GM23338 (cell line): ENCODE results near the gene PPP4R1. TPM values are rescaled to one million over a fixed set of nuclear protein-coding genes. Genes with fewer than 3 reads are reported as not detected.

Source experiments
- ATAC-seq: fragments of 200-7000 bp; cut with Tn5 transposase; 3 replicates; pipeline ENCODE4 v1.9.1; 2020
- DNase-seq: peaks from one replicate; pipeline ENCODE4 v3.0.0-alpha.2; 2015; ENCODE audit warnings: low spot score
- H2AFZ ChIP-seq: fragments of 200-600 bp; sonication (generic); 2 replicates; pipeline ENCODE4 v1.8.0; 2016; ENCODE audit warnings: antibody characterized with exemption, mild to moderate bottlenecking, moderate library complexity
- H3F3A ChIP-seq: fragments of 200-600 bp; sonication (generic); replicated peaks from 2 replicates; pipeline ENCODE4 v1.8.0; 2017; ENCODE audit warnings: antibody characterized with exemption, mixed run types, low read depth
- H3K27ac ChIP-seq: fragments of 200-600 bp; sonication (generic); 2 replicates; pipeline ENCODE4 v1.6.1; 2016; ENCODE audit warnings: low read depth
- H3K27me3 ChIP-seq: fragments of 200-600 bp; sonication (generic); 2 replicates; pipeline ENCODE4 v1.8.0; 2016; ENCODE audit warnings: mild to moderate bottlenecking, mixed run types, moderate library complexity; ENCODE audit not compliant: insufficient read depth
- H3K36me3 ChIP-seq: fragments of 200-600 bp; sonication (generic); 2 replicates; pipeline ENCODE4 v1.8.0; 2016; ENCODE audit warnings: mild to moderate bottlenecking; ENCODE audit not compliant: insufficient read depth
- H3K4me1 ChIP-seq: fragments of 200-600 bp; sonication (generic); 2 replicates; pipeline ENCODE4 v1.8.0; 2016; ENCODE audit warnings: mild to moderate bottlenecking, moderate library complexity; ENCODE audit not compliant: insufficient read depth
- H3K4me2 ChIP-seq: fragments of 200-600 bp; sonication (generic); 2 replicates; pipeline ENCODE4 v1.7.1; 2017; ENCODE audit warnings: mixed run types
- H3K4me3 ChIP-seq: fragments of 200-600 bp; sonication (generic); 2 replicates; pipeline ENCODE4 v1.6.1; 2016; ENCODE audit warnings: mixed run types
- H3K79me2 ChIP-seq: fragments of 200-600 bp; sonication (generic); replicated peaks from 2 replicates; pipeline ENCODE4 v1.8.0; 2017; ENCODE audit warnings: mild to moderate bottlenecking; ENCODE audit not compliant: insufficient read depth
- H3K9me2 ChIP-seq: fragments of 200-600 bp; sonication (generic); 2 replicates; pipeline ENCODE4 v1.8.0; 2017; ENCODE audit not compliant: insufficient read depth
- H4K20me1 ChIP-seq: fragments of 200-600 bp; sonication (generic); replicated peaks from 2 replicates; pipeline ENCODE4 v1.8.0; 2017; ENCODE audit warnings: mild to moderate bottlenecking; ENCODE audit not compliant: insufficient read depth
- H3K27ac Mint-ChIP-seq: 2 replicates; pipeline ENCODE4 v1.8.0; 2020; ENCODE audit warnings: inconsistent platforms, mild to moderate bottlenecking, moderate library complexity, mixed read lengths
- H3K27me3 Mint-ChIP-seq: 3 replicates; pipeline ENCODE4 v1.8.0; 2022; ENCODE audit warnings: low read depth, mild to moderate bottlenecking, moderate library complexity, mixed read lengths, inconsistent platforms; ENCODE audit not compliant: insufficient read depth, poor library complexity
- H3K36me3 Mint-ChIP-seq: 3 replicates; pipeline ENCODE4 v1.8.0; 2021; ENCODE audit warnings: low read depth, mild to moderate bottlenecking, inconsistent platforms, moderate library complexity, mixed read lengths
- H3K4me1 Mint-ChIP-seq: 3 replicates; pipeline ENCODE4 v1.8.0; 2020; ENCODE audit warnings: mild to moderate bottlenecking, inconsistent platforms, mixed read lengths
- H3K4me3 Mint-ChIP-seq: 3 replicates; pipeline ENCODE4 v1.8.0; 2021; ENCODE audit warnings: moderate library complexity, mild to moderate bottlenecking, inconsistent platforms, mixed read lengths
- H3K9me3 Mint-ChIP-seq: 3 replicates; pipeline ENCODE4 v1.8.0; 2020; ENCODE audit warnings: moderate library complexity, mild to moderate bottlenecking, inconsistent platforms, mixed read lengths
- CREB1 ChIP-seq: fragments of 250-450 bp; sonication (Bioruptor Pico); IDR thresholded peaks from 2 replicates; pipeline ENCODE4 v1.5.0; 2020; ENCODE audit warnings: low read depth, mild to moderate bottlenecking, moderate library complexity
- EZH2 ChIP-seq: fragments of 200-600 bp; sonication (generic); IDR thresholded peaks from one replicate; pipeline ENCODE4 v1.8.0; 2017; ENCODE audit warnings: antibody characterized with exemption, mild to moderate bottlenecking, low read depth; ENCODE audit not compliant: unreplicated experiment
- JUNB ChIP-seq: IDR thresholded peaks from one replicate; pipeline ENCODE4 v1.6.1; 2016; ENCODE audit warnings: antibody characterized with exemption; ENCODE audit not compliant: unreplicated experiment
- STAT1 ChIP-seq: IDR thresholded peaks from one replicate; pipeline ENCODE4 v1.6.1; 2016; ENCODE audit warnings: antibody characterized with exemption; ENCODE audit not compliant: unreplicated experiment
- ZNF331 ChIP-seq: fragments of 250-450 bp; sonication (Bioruptor Pico); IDR thresholded peaks from 2 replicates; pipeline ENCODE4 v1.5.0; 2020; ENCODE audit warnings: low read depth, mild to moderate bottlenecking, moderate library complexity
- polyA plus RNA-seq: library from polyadenylated mRNA; unstranded; fragments of >200 nt; fragmentation: Nextera tagmentation; extraction: Ambion mirVana; gene quantifications from 2 replicates; pipeline ENCODE4 v1.2.1, GENCODE V29; 2016
- total RNA-seq: library from RNA; depleted of rRNA; stranded (reverse); fragments of >200 nt; shearing (Covaris generic); gene quantifications from 2 replicates; pipeline ENCODE4 v1.2.3, GENCODE V29; 2014
- TF ChIP-seq, protein P1 (sequence below), 2 experiments: fragments of 200-600 bp in 1 of 2; sonication (generic) in 1 of 2; conservative IDR thresholded peaks; 2 replicates each; pipeline versions ENCODE4 v1.5.1 to v1.6.1; 2016 to 2017; ENCODE audit warnings: antibody characterized with exemption in 2 of 2, low read depth in 2 of 2, mild to moderate bottlenecking in 2 of 2, moderate library complexity in 1 of 2
- TF ChIP-seq, protein P2 (sequence below): IDR thresholded peaks from 2 replicates; pipeline ENCODE4 v1.6.1; 2016; ENCODE audit warnings: antibody characterized with exemption
- TF ChIP-seq, protein P3 (sequence below): IDR thresholded peaks from one replicate; pipeline ENCODE4 v1.6.1; 2018; ENCODE audit warnings: antibody characterized with exemption; ENCODE audit not compliant: unreplicated experiment

PPP4R1 gene
- total and polyA plus RNA-seq, 2 experiments from 2014 or later, result 18.1 to 79.4 TPM

DNA sequence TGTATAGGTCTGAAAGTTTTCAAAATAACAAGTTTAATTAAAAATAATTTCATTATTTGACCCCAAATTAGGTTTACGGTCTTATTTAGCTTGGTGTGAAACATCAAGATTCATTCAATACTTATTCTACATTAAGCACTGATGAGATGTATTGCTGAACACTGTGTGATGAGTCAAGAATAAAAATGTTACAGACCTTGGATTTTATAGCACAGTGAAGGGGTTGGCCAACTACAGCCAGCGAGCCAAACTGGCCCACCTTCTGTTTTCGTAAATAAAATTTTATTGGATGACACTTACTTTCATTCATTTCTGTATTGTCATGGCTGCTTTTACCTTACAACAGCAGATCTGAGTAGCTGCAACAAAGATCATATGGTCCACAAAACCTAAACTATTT is 8.3 kb downstream of the PPP4R1 start:
- ATAC-seq, result no peak
- Histone ChIP-seq H3K4me3 (no peak overlapping the region), H3K79me2 (peaks cover 99% of the 10 kb centered on the region), H3K9me2 (no peaks in the 10 kb centered on the region), H2AFZ (no peak overlapping the region), H3K4me2 (no peak overlapping the region), H4K20me1 (peaks cover 10% of the 10 kb centered on the region; the same call in 1 of the 2 replicates), H3K4me1 (peaks cover 16% of the 10 kb centered on the region), H3K27ac (no peak overlapping the region), H3K36me3 (no peaks in the 10 kb centered on the region), H3F3A (no peaks in the 10 kb centered on the region), H3K27me3 (no peaks in the 10 kb centered on the region)
- Mint-ChIP-seq H3K4me1 (peaks cover 15% of the 10 kb centered on the region), H3K27me3 (no peaks in the 10 kb centered on the region), H3K4me3 (no peak overlapping the region), H3K9me3 (peaks cover 7% of the 10 kb centered on the region; the same call in 2 of the 3 replicates), H3K36me3 (peaks cover 38% of the 10 kb centered on the region), H3K27ac (no peak overlapping the region)
- TF ChIP-seq STAT1 (no peak), ZNF331 (CRISPR knock-in tag) (no peak), CREB1 (CRISPR knock-in tag) (no peak)
- TF ChIP-seq, protein P1, sequence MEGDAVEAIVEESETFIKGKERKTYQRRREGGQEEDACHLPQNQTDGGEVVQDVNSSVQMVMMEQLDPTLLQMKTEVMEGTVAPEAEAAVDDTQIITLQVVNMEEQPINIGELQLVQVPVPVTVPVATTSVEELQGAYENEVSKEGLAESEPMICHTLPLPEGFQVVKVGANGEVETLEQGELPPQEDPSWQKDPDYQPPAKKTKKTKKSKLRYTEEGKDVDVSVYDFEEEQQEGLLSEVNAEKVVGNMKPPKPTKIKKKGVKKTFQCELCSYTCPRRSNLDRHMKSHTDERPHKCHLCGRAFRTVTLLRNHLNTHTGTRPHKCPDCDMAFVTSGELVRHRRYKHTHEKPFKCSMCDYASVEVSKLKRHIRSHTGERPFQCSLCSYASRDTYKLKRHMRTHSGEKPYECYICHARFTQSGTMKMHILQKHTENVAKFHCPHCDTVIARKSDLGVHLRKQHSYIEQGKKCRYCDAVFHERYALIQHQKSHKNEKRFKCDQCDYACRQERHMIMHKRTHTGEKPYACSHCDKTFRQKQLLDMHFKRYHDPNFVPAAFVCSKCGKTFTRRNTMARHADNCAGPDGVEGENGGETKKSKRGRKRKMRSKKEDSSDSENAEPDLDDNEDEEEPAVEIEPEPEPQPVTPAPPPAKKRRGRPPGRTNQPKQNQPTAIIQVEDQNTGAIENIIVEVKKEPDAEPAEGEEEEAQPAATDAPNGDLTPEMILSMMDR (conservative IDR thresholded peaks at IDR 0.05; ENCODE audit: low read depth in 2 of 2), result no peak
- DNase-seq, result no peak

DNA sequence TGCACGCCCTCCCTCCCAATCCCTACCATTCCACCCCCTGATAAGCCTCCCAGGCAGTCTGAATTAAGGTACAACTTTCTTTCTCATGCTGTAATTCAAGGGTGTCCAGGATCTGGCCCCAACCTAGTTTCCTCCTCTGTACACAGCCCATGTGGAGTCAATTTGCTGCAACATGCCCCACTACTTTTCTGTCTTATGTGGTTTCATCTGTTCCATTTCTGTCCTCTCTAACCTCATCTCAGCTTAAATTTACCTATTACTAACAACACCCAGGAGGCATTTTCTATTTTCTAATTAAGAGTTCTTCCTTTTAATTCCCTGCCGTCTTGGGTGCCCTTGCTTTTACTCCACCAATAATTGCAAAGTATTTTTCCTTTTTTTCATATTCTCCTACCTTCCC is 10.0 kb downstream of the PPP4R1 start:
- Histone ChIP-seq H3K4me1 (peaks cover 11% of the 10 kb centered on the region), H3K4me3 (no peak overlapping the region), H3K9me2 (no peaks in the 10 kb centered on the region), H3K27ac (no peak overlapping the region), H4K20me1 (0 out of 2 replicates have a peak, but pooled peaks cover 7% of the 10 kb centered on the region), H3K27me3 (no peaks in the 10 kb centered on the region), H3K79me2 (peaks cover 99% of the 10 kb centered on the region), H2AFZ (no peak overlapping the region), H3K4me2 (no peak overlapping the region), H3K36me3 (no peaks in the 10 kb centered on the region), H3F3A (no peaks in the 10 kb centered on the region)
- DNase-seq, result no peak
- no peak for ATAC-seq
- H3K4me1 Mint-ChIP-seq, result peaks cover 12% of the 10 kb centered on the region
- peaks cover 45% of the 10 kb centered on the region for H3K36me3 Mint-ChIP-seq
- no peak overlapping the region for H3K4me3 Mint-ChIP-seq
- peaks cover 19% of the 10 kb centered on the region for H3K9me3 Mint-ChIP-seq
- no peaks in the 10 kb centered on the region for H3K27me3 Mint-ChIP-seq
- H3K27ac Mint-ChIP-seq, result no peak overlapping the region
- TF ChIP-seq, protein P2, sequence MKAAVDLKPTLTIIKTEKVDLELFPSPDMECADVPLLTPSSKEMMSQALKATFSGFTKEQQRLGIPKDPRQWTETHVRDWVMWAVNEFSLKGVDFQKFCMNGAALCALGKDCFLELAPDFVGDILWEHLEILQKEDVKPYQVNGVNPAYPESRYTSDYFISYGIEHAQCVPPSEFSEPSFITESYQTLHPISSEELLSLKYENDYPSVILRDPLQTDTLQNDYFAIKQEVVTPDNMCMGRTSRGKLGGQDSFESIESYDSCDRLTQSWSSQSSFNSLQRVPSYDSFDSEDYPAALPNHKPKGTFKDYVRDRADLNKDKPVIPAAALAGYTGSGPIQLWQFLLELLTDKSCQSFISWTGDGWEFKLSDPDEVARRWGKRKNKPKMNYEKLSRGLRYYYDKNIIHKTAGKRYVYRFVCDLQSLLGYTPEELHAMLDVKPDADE, result no peak
- TF ChIP-seq, protein P3, sequence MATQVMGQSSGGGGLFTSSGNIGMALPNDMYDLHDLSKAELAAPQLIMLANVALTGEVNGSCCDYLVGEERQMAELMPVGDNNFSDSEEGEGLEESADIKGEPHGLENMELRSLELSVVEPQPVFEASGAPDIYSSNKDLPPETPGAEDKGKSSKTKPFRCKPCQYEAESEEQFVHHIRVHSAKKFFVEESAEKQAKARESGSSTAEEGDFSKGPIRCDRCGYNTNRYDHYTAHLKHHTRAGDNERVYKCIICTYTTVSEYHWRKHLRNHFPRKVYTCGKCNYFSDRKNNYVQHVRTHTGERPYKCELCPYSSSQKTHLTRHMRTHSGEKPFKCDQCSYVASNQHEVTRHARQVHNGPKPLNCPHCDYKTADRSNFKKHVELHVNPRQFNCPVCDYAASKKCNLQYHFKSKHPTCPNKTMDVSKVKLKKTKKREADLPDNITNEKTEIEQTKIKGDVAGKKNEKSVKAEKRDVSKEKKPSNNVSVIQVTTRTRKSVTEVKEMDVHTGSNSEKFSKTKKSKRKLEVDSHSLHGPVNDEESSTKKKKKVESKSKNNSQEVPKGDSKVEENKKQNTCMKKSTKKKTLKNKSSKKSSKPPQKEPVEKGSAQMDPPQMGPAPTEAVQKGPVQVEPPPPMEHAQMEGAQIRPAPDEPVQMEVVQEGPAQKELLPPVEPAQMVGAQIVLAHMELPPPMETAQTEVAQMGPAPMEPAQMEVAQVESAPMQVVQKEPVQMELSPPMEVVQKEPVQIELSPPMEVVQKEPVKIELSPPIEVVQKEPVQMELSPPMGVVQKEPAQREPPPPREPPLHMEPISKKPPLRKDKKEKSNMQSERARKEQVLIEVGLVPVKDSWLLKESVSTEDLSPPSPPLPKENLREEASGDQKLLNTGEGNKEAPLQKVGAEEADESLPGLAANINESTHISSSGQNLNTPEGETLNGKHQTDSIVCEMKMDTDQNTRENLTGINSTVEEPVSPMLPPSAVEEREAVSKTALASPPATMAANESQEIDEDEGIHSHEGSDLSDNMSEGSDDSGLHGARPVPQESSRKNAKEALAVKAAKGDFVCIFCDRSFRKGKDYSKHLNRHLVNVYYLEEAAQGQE, result no peak
- TF ChIP-seq, protein P1 (conservative IDR thresholded peaks at IDR 0.05; ENCODE audit: low read depth in 2 of 2), result no peak
- TF ChIP-seq STAT1 (no peak), CREB1 (CRISPR knock-in tag) (no peak), EZH2 (no peak), JUNB (no peak)
